ENCODE data around the gene FAM50B. TPM values are rescaled to one million over a fixed set of nuclear protein-coding genes. Genes with fewer than 3 reads are reported as not detected.

The FAM50B gene
- polyA plus RNA-seq, 3 donors from 2014 or later: 3.9 to 15.9 (median 4.2) TPM

GRCh38 chr6:3879194-3879952, 30.2 kb downstream of the FAM50B start:
- H3K4me1 Mint-ChIP-seq: no peaks in the 10 kb centered on the region
- no peak for DNase-seq
- H3K27ac Mint-ChIP-seq: no peak overlapping the region
- H3K4me3 Mint-ChIP-seq: no peak overlapping the region
- no peaks in the 10 kb centered on the region for H3K36me3 Mint-ChIP-seq
- H3K27me3 Mint-ChIP-seq (ENCODE audit: low read depth in 3 of 3): peaks cover 3 to 6% (median 4%) of the 10 kb centered on the region in 3 donors
- no peaks in the 10 kb centered on the region for H3K9me3 Mint-ChIP-seq

DNA sequence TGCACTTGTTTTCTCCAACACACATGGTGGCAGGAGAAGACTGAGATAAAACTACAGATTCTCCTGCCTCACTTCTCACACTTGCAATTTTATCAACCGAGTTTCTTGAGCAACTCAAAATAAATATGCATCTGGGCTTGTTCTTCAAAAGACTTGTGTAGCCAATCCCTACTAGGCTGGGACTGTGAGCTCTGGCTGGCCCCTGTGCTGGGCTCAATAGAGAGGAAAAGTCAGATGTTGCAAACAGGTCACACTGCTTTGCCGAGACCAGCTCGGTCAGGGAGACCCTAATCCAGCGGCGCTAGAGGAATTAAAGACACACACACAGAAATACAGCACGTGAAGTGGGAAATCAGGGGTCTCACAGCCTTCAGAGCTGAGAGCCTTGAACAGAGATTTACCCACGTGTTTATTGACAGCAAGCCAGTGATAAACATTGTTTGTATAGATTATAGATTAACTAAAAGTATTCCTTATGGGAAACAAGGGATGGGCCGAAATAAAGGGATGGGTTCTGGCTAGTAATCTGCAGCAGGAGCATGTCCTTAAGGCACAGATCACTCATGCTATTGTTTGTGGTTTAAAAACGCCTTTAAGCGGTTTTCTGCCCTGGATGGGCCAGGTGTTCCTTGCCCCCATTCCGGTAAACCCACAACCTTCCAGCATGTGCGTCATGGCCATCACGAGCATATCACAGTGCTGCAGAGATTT, 32.7 kb downstream of the FAM50B start:
- no peaks in the 10 kb centered on the region for H3K36me3 Mint-ChIP-seq
- no peak overlapping the region for H3K4me3 Mint-ChIP-seq
- no peaks in the 10 kb centered on the region for H3K4me1 Mint-ChIP-seq
- H3K27ac Mint-ChIP-seq: no peak overlapping the region
- peaks cover 2 to 3% (median 3%) of the 10 kb centered on the region in 3 donors for H3K27me3 Mint-ChIP-seq (ENCODE audit: low read depth in 3 of 3)
- no peaks in the 10 kb centered on the region for H3K9me3 Mint-ChIP-seq
- no peak for DNase-seq

GRCh38 chr6:3882431-3882830, 33.3 kb downstream of the FAM50B start:
- no peak for DNase-seq
- Mint-ChIP-seq H3K4me1 (no peaks in the 10 kb centered on the region), H3K4me3 (no peak overlapping the region), H3K9me3 (no peaks in the 10 kb centered on the region), H3K27ac (no peak overlapping the region), H3K27me3 (ENCODE audit: low read depth in 3 of 3) (peaks cover 2 to 3% (median 3%) of the 10 kb centered on the region in 3 donors), H3K36me3 (no peaks in the 10 kb centered on the region)

GRCh38 chr6:3882866-3883265, 33.7 kb downstream of the FAM50B start:
- Mint-ChIP-seq H3K36me3 (no peaks in the 10 kb centered on the region), H3K9me3 (no peaks in the 10 kb centered on the region), H3K4me1 (no peaks in the 10 kb centered on the region), H3K4me3 (no peak overlapping the region), H3K27ac (no peak overlapping the region), H3K27me3 (ENCODE audit: low read depth in 3 of 3) (peaks cover 2 to 3% (median 3%) of the 10 kb centered on the region in 3 donors)
- DNase-seq: no peak

GRCh38 chr6:3884007-3884745, 35.0 kb downstream of the FAM50B start:
- H3K27me3 Mint-ChIP-seq (ENCODE audit: low read depth in 3 of 3): peaks cover 2 to 3% (median 3%) of the 10 kb centered on the region in 3 donors
- DNase-seq: no peak
- H3K9me3 Mint-ChIP-seq: no peaks in the 10 kb centered on the region
- no peak overlapping the region for H3K27ac Mint-ChIP-seq
- no peak overlapping the region for H3K4me3 Mint-ChIP-seq
- no peaks in the 10 kb centered on the region for H3K36me3 Mint-ChIP-seq
- H3K4me1 Mint-ChIP-seq: no peaks in the 10 kb centered on the region

GRCh38 chr6:3885262-3886036, 36.3 kb downstream of the FAM50B start:
- H3K36me3 Mint-ChIP-seq: no peaks in the 10 kb centered on the region
- no peak overlapping the region for H3K4me3 Mint-ChIP-seq
- H3K4me1 Mint-ChIP-seq: no peaks in the 10 kb centered on the region
- no peak overlapping the region for H3K27ac Mint-ChIP-seq
- H3K27me3 Mint-ChIP-seq (ENCODE audit: low read depth in 3 of 3): peaks cover 3% of the 10 kb centered on the region in 3 donors
- DNase-seq: no peak
- no peaks in the 10 kb centered on the region for H3K9me3 Mint-ChIP-seq

DNA sequence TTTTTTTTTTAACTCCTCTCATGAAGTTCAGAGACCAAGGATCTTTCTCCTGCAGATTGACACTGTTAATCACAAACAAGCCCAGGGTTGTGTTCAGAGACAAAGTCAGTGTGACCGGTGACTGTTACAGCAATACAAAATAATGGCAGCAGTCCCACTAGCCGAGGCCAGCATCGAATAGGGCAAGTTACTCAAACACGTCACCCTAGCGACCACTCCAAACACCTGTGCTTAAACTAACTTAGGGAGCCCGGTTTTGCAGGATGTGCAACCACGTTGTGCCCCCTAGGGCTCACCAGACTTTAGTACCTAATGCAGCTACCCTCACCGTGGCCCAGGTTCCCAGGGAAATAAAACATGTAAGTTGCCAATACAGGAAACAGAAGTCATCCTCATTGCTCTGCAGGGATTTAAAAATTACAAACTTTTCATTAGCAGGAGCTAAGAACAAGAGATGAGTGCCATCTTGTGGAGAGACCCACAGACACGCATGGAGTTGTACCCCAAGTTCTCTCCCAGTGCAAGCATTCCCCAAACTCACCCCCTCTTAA, 38.1 kb downstream of the FAM50B start:
- no peak for DNase-seq
- Mint-ChIP-seq H3K27ac (no peak overlapping the region), H3K4me1 (no peaks in the 10 kb centered on the region), H3K9me3 (no peaks in the 10 kb centered on the region), H3K4me3 (no peak overlapping the region), H3K36me3 (no peaks in the 10 kb centered on the region), H3K27me3 (ENCODE audit: low read depth in 3 of 3) (peaks cover 1 to 3% (median 2%) of the 10 kb centered on the region in 3 donors)

- Mint-ChIP-seq H3K9me3 (no peaks in the 10 kb centered on the region), H3K27me3 (ENCODE audit: low read depth in 3 of 3) (peaks cover 0 to 3% (median 1%) of the 10 kb centered on the region in 3 donors), H3K27ac (no peak overlapping the region), H3K36me3 (no peaks in the 10 kb centered on the region), H3K4me3 (no peak overlapping the region), H3K4me1 (no peaks in the 10 kb centered on the region)
- DNase-seq: no peak
These were observed 39.2 kb downstream of the FAM50B start for GRCh38 chr6:3888153-3888957.

DNA sequence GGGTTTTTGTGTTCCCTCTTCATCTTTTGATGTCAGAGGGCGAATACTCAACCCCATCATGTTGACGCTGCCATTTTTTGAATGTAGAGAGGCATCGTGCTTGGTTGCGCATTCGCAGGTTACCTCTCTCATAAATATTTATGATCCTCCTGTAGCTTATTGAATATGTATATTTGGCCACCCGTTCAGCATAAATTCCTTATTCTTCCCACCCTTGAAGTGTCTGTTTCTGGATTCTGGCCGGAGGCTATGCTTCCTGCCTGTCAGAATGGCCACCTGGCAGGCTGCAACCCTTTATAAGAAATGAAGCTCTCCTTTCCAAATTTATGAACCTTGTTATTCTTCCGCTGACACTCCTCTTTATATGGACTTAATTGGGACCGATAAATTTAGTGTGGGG, 40.9 kb downstream of the FAM50B start:
- H3K4me1 Mint-ChIP-seq: no peaks in the 10 kb centered on the region
- H3K36me3 Mint-ChIP-seq: no peaks in the 10 kb centered on the region

DNA sequence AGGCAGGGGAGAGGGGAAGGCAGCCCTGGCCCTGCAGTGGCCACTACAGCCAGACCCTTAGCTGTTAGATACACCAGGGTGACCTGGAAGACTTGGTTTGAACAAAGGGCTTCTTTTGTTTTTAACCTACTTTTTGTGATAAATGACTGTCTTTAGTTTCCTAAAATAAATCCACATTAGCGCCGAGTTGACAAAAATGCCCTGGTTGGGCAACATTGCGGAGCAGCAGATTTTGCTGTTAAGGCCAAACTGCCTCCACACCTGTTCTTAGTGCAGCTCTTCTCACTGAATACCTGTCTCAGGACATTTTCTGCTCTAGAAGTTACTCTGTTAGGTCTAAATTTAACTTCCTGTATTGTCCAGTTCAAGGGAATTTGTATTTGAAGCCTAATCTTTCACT, 42.7 kb downstream of the FAM50B start:
- Mint-ChIP-seq H3K4me3 (no peak overlapping the region), H3K27me3 (ENCODE audit: low read depth in 3 of 3) (peaks cover 0 to 2% (median 1%) of the 10 kb centered on the region in 3 donors), H3K36me3 (no peaks in the 10 kb centered on the region), H3K9me3 (no peaks in the 10 kb centered on the region), H3K27ac (no peak overlapping the region), H3K4me1 (no peaks in the 10 kb centered on the region)
- no peak for DNase-seq

More for the DNA sequence above, 40.9 kb downstream of the FAM50B start:
- H3K27me3 Mint-ChIP-seq (ENCODE audit: low read depth in 3 of 3): peaks cover 0 to 2% (median 1%) of the 10 kb centered on the region in 3 donors
- no peak overlapping the region for H3K27ac Mint-ChIP-seq
- no peak for DNase-seq
- H3K4me3 Mint-ChIP-seq: no peak overlapping the region
- no peaks in the 10 kb centered on the region for H3K9me3 Mint-ChIP-seq

DNA sequence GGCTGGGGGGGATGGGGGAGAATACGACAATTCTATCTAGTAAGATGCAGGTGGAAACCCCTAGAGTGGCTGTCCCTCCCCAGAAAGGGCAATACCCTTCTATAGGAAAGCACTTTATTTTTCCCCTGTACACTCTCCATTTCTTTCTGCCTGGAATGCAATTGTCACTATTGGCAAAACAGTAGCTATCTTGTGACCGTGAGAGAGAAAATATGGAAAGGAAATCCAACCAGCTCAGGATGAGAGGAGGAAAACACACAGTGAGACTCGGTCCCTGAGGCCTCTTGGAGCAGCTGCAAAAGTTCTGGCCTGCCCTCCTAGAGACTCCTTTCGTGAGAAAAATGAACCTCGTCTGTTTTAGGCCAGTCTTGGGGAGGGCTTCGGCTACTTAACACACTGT, 43.4 kb downstream of the FAM50B start:
- no peak overlapping the region for H3K4me3 Mint-ChIP-seq
- DNase-seq: no peak
- no peaks in the 10 kb centered on the region for H3K36me3 Mint-ChIP-seq
- H3K27me3 Mint-ChIP-seq (ENCODE audit: low read depth in 3 of 3): peaks cover 0 to 2% (median 1%) of the 10 kb centered on the region in 3 donors
- no peaks in the 10 kb centered on the region for H3K9me3 Mint-ChIP-seq
- no peak overlapping the region for H3K27ac Mint-ChIP-seq
- H3K4me1 Mint-ChIP-seq: no peaks in the 10 kb centered on the region

DNA sequence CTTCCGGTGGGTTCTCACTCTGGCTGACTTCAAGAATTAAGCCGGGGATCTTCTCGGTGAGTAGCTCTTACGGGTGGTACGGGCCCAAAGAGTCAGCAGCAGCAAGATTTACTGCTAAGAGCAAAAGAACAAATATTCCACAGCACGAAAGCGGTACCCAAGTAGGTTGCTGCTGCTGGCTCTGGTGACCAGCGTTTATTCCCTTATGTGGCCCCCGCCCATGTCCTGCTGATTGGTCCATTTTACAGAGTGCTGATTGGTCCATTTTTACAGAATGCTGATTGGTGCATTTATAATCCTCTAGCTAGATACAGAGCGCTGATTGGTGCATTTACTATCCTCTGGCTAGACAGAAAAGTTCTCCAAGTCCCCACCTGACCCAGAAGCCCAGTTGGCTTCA, 44.3 kb downstream of the FAM50B start:
- H3K36me3 Mint-ChIP-seq: no peaks in the 10 kb centered on the region
- H3K4me1 Mint-ChIP-seq: no peaks in the 10 kb centered on the region
- H3K4me3 Mint-ChIP-seq: no peak overlapping the region
- no peak for DNase-seq
- H3K27ac Mint-ChIP-seq: no peak overlapping the region
- peaks cover 0 to 2% (median 1%) of the 10 kb centered on the region in 3 donors for H3K27me3 Mint-ChIP-seq (ENCODE audit: low read depth in 3 of 3)
- no peaks in the 10 kb centered on the region for H3K9me3 Mint-ChIP-seq

GRCh38 chr6:3893917-3894316, 44.7 kb downstream of the FAM50B start:
- Mint-ChIP-seq H3K36me3 (no peaks in the 10 kb centered on the region), H3K27me3 (ENCODE audit: low read depth in 3 of 3) (peaks cover 0 to 2% (median 1%) of the 10 kb centered on the region in 3 donors), H3K4me1 (no peaks in the 10 kb centered on the region), H3K4me3 (no peak overlapping the region), H3K27ac (no peak overlapping the region), H3K9me3 (no peaks in the 10 kb centered on the region)
- no peak for DNase-seq
